Activated T-helper 9 cell treated with anti-CD3 and anti-CD28 coated beads, Interleukin-2, amount 50 U/mL, for 16 hours (primary cell): ENCODE results near the gene MYO3B.

Experiments used
- DNase-seq: peaks from one replicate; pipeline ENCODE4 v3.0.0-alpha.2; 2020; ENCODE audit warnings: low read depth

MYO3B gene

DNA sequence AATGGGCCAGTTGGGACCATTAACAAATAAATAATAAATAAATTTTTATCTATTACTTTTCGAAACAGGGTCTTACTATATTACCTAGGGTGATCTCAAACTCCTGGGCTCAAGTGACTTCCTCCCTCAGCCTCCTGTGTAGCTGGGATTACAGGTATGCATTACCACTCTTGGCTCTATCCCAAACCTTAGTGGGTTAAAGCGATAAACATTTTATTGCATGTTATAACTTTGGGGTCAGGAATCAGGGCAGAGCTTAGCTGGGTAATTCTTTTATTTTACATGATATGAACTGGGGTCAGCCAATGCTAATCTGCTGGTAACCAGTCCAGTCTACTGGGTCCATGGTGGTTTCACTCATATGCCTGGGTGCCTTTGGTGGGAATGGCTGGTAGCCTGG lies 127.8 kb downstream of the MYO3B start:
- no peak for DNase-seq

DNA sequence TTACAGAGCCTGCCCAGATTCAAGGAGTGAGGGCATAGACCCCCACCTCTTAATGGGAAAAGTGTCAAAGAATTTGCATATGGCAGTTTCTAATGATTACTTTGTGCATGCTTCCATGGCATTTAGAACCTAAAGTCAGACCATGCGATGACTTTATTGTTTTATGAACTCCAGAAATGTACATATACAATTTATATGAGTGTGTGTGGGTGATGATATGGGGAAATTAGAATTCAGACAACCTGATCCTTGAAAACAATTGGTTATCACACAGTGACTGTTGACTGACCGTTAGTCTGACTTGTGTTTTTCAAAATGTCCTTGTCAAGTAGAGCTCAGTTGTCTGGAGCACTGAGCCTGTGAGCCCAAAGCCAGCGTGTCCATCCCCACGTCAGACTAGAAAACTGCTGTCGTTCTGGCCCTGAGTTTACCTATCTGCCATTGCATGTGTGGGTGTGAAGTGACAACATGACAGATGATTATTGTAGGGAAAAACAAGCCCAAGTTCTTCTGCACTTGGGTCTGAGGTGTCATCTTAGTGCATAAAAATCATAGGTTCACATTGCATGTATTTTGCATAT lies 128.4 kb downstream of the MYO3B start:
- DNase-seq: no peak

DNA sequence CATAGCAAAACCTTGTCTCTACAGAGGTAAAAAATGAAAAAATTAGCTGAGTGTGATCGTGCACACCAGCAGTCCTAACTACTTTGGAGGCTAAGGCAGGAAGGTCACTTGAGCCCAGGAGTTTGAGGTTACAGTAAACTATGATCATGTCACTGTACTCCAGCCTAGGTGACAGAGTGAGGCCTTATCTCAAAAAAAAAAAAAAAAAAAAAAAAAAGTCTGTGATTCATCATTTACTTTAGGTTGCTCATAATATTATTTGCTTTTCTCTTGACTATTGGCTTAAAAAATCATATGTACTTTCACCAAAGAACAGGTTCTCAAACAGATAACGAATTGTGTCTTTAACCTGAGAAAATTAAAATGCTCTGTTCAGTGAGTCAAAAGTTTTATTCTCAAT lies 129.1 kb downstream of the MYO3B start:
- no peak for DNase-seq

DNA sequence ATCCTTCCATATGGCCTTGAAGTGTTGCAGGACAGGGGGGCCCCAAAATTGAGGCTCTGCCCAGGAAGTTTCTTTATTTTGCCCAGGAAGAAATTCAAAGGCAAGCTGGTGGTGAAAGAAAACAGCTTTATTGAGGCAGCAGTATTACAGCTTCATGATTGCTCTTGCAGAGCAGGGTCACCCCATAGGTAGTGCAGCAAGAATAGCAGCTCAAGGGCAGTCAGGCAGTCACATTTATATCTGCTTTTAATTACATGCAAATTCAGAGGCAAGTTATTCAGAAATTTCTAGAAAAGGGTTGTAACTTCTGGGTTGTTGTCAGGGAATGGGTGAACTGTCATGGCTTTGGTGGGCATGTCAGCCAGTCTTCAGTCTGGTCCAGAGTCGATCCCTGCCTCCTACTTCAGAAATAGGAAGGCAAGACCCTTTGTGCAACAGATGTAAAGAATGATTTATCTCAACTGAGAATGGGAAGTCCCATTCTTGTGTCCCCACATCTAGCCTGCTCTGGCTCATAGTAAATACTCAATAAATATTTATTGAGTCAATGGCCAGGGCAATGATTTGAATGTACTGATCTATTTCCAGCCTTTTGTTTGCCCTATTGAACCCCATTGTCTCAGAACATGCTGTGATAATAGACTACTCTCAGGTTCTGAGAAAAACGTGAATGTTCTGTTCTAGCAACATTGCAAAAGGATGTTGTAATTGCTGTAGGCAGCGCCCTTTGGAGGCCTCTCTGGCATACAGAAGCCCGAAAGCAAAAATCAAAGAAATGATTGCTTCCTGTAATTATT lies 129.8 kb downstream of the MYO3B start:
- no peak for DNase-seq

DNA sequence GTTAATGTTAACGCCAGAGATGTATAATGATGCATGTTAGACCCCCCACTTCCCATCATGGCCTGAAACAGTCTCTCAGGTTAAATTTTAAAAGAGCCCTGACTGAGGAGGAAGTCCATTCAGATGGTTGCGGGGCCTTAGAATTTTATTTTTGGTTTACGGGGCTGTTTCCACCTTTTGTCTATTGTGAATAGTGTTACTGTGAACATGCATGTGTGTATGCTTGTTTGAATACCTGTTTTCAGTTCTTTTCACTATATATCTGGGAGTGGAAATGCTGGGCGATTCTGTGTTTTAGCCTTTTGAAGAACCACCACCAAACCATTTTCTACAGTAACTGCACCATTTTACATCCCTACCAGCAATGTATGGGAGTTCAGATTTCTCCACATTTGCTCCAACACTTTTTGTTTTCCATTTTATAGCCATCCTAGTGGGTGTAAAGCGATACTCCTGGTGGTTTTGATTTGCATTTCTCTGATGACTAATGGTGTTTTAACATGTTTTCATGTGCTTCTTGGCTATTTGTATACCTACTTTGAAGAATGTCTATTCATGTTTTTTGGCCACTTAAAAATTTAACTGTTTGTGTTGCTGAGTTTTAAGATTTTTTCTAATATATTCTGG lies 133.0 kb downstream of the MYO3B start:
- no peak for DNase-seq

DNA sequence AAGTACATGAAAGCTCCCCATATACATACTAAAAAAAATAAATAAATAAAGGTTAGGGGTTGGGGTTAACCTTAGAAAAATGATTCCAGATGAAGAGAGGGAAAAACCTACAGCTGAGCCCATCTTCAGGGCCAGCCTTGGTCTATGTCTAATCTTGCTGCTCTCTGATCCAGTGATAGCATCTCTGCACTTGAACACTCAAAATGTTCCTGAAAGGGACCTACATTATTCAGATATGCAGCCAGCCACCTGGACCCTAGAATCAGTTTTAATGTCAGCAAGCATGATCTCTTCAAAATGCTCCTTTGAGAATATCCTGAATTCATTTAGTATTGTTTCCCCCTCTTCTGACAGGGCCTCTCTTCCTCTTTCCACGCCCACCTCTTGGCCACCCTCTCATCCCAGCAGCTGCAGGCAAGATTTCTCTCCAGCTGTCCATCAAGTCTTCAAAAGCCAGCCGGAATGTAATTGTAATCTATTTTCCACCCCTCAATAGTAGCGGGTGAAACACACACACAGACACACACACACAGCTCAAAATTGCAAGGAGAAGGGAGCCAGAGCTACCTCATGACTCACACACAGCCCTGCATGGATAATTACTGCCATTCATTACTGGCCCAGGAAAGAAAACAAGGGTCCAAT lies 135.5 kb downstream of the MYO3B start:
- DNase-seq: no peak

DNA sequence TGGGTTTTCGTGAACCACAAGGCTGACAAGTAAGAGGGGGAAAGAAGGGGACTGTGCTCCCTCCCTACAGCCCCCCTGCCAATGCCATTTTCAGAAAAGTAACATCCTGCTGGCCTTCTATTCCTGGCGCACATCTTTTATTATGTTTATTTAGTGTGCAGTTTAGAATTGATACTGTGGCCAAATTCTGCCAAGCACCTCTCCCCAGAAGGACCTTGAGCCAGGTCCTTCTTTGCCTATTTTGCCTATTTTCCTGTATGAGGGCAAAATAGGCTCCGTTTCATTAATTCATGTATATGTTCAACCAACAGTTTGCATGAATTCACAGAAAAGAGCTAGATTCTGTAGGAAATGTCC lies 136.0 kb downstream of the MYO3B start:
- no peak for DNase-seq

DNA sequence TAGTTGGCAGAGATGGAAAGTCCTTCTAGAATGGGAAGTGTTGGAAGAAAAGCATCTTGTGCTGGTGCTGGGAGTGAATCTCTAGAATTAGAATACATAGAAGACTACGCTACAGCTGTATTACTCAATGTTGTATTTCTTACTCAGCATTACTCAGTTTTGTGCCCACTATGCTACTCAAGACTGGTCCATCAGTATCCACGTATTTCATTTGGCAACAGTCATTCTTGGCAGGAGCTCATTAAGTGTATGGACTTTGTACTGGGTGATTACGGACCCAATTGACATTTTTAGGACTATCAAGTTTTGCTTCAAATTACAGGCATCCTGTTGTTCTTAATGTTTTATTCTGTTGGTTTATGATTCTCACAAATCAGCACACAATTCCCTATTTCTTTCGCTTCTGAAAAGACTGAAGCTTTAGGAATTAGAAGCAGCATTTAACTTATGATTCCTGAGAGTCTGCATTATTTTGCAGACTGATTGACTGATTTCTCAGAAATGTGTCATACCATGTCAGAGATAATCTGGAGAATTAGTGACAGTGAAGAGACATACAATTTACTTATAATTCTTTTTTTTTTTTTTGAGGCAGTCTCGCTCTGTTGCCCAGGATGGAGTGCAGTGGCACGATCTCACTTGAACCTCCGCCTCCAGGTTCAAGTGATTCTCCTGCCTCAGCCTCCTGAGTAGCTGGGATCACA lies 136.9 kb downstream of the MYO3B start:
- DNase-seq: no peak

DNA sequence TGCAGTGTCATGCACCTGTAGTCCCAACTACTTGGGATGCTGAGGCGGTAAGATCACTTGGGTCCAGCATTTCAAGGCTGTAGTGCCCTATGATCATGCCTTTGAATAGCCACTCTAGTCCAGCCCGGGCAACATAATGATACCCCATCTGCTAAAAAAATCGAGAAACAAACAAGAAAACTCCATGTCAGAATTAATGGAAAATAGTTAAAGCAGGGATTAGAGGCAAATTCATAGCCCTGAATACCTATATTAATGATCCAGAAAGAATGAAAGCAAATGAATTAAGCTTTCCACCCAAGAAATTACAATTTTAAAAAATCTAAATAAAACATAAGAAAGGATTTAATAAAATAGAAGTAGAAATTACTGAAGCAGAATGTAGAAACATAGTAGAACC lies 143.0 kb downstream of the MYO3B start:
- DNase-seq: no peak

DNA sequence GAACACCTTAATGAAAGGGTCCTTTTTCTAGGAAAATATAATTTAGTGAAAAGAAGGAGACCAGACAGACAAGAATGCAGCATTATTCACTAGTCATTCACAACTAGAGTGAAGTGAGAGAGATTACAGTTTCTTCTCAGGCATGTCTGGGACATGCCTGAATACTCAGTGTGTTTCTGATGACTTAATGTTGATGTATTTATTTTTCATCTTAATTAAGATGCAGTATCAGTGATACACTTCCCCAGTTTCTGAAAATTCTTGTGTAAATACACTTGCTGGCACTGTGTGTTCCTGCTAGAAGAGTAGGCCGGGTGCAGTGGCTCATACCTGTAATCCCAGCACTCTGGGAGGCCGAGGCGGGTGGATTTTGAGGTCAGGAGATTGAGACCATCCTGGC lies 143.6 kb downstream of the MYO3B start:
- no peak for DNase-seq

DNA sequence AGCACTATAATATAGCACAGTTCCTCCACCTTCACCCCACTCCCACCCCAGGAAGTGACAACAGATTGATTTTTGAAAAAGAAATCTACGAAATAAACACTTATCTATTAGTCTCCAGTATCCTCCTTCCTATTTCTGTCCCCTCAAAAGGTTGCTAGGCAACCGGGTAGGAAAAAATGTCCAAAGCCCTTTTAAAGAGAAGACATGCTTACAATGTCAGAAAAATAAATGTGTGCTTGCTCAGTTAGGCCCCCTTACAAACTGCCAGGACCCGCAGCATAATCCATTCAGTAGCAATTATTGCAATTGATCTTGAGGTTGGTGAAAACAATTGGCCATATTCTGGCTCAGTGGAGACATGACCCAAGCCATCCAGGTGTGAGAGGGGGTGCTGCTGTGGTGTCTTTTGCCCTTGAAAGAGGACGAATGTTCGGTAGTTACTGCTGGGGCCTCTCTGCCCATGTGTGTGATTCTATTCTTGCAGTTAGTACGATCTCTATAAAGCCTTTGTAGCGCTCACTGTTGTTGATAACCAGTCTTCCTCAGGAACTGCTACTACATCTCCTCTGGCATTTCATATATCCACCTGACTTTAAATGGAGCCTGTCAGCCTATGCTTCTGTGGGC lies 144.3 kb downstream of the MYO3B start:
- DNase-seq: no peak

DNA sequence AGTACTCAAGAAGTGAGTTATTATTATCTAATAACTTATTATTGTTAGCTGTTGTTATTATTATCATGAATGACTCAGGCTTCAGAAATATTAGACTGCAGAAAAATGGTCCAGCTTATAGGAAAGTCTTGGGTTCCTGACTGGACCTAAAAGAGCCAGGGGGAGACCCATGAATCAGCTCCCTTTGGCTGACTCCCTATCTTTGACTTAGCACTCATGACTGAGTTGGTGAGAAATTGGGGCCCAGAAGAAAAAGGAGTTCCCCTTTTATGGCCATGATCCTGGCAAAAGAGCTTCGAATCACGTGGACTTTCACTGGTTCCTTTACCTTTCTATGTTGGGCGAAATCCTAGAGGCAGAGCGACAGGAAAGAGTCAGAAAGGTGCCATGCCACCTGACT lies 145.8 kb downstream of the MYO3B start:
- DNase-seq: no peak

DNA sequence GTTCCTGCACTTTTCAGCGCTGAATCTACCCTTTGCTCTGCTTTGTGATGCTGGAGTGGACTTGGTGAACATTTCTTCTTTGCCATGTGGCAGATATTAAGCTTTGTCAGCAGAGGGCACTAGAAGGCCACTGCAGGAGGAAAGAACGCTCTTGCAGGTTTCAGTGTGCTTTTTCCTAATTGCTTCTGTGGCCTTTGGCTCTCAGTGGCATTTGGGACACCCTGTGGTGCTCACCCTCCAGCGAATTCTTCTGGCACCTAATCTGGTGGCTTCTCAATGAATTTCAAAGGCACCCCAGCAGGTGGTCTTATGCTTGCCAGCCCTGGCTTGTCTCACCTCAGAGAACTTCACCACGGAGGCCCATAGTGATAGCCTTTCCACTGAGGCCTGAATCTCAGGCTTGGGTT lies 146.7 kb downstream of the MYO3B start:
- no peak for DNase-seq

DNA sequence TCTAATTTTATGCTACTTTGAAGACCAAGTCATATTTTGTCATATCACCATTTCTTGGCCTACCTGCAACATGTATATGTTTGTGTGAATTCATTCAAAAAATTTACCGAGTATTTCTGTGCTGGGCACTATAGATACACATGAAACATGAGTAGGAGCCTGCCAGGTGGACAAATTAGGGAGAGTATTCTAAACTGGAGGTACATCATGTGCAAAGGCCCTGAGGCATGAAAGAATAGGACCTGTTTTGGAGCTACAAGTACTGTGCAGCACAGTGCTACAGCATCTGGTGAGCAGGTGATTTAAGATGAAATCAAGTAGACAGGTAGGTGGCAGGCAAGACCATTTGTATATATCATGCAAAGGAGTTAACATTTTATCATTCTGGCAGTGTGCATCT lies 152.9 kb downstream of the MYO3B start:
- DNase-seq: no peak

DNA sequence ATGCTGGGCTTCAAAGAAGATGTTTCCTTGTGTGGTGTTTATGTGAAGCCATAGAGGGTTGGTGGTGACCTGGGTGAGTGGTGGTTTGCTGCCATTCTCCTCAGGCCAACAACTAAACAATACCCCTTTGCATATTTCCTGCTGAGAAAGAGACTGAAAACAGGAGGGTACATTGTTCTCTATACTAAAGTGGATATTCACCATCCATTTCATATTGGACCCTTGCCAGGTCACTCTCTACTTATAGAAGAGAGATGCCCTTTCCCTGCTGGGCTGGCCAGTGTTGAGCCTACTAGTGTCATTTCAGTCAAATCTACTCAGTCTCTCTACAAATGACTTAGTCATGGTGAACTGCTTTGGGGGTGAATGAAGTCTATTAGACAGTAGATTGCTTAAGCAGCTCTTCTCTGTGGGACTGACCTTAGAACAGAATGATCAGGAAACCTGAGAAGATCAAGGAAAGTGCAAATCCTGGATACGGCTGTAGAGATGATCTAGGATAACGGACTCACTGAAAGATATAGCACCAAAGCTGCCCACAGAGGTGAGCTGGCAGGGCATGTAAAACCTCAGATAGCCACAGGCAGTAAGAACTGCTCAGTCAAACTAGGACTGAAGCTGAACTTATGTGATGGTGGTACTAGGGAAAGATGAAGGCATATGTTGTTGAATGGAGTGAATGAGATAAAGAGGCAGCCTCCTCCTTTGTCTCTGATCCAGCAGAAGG lies 154.9 kb downstream of the MYO3B start:
- DNase-seq: no peak

DNA sequence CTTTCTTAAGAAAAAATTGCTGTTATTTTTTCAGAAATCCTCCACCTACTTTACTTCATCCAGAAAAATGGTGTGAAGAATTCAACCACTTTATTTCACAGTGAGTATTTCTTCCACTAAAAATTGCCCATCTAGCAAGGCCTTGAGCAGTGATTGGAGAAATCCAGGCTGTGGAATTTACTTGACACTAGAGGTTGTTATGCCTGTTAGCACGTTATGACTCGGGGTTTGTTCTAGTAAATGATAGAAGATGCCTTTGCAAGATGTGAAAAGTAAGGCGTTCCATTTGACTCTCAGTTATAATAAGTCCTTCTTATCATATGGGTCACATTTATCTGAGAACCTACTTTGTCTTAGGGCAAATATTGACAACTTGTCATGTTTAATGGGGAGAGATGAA lies 157.4 kb downstream of the MYO3B start:
- no peak for DNase-seq

DNA sequence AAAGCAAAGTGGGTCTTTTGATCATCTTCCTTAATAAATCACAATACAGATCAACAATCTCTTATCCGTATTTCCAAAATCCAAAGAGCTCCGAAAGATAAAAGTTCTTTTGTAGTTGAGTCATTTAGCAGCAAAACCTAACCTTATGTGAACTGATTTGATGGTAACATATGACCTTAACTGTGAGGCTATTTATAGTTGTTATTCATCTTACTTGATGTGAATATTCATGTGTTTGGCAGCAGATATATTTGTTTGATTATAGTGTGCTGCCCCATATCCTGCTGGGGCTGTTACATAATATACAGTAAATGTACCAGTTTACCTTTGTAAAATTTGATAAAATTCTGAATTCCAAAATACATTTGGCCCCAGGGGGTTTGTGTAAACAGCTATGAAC lies 158.5 kb downstream of the MYO3B start:
- no peak for DNase-seq

DNA sequence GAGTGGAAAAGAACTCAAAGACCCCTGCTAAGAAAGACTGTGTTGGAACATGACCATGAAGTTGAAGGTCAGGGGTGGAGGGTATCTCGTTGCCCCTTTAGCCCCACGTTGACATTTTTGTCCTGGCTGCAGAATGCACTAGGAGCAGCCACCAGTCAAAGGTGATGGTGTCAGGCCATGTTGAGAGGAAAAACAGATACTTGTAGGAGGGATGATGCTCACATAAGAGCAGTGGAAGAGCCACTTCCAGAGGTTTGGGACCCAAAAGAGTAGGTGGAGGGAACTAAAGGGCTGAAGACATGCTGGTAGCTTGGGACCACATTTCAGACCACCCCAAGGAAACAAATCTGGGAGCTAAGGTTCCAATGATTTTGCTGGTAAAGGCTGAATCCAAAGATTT lies 159.0 kb downstream of the MYO3B start:
- no peak for DNase-seq

DNA sequence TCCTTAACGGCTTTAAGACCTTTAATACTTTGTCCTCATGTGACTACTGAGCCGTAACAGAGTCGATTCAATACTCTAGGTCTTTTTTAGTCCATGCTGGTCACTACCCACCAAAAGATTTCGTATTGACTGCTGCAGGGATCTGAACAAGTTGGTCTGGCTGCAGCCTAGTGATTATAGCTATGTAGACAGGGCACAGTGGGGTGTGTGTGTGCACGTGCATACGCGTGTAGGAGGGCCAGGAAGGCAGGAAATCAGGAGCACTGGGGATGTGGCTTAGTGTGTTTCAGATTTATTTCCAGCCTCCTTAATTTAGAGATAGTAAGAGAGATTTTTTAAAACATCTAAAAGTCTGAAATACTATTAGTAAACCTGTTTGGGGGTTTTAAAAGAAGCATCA lies 161.4 kb downstream of the MYO3B start:
- DNase-seq: no peak

DNA sequence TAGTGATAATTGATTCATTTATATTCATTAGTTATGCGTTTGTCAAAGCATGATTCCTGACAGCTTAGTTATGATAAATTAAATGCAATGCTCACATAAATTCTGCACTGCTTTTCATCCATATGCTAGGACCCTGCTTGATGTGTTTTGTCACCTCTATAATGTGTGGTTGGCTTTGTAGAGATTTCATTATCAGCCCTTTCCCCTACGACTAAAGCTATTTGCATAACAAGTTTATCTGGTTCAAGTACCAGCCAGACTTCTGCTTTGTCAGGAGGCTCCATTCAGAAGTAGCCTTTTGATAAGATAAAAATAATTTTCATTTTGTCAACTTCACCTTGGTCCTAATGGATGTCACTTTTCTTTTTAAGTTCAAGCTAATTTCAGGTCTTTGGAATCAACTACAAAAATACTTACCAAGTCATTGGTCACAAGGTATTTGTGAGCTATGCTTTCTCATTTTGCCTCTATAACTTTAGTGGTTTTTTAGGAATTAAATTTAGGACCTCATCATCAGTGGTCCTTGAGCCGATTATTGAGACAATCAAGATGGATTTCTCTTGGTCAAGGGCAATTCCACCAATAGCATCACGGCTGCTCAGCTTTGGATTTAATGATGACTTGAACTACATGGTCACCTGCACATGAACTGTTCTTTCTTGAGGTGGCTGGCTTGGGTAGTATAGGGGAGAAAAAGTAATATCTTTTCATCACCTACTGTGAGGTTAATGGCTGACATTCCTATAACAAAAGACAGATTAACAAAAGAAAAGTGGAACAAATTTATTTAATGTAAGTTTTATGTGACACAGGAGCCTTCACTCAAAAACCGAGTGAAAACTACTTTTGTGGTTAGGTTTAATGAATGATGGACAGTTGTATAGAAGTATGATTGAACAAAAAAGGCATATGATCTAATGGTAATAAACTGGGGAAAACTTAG lies 162.1 kb downstream of the MYO3B start:
- no peak for DNase-seq
